GM19372 (cell line): ENCODE data around the gene RBM18.

Experiments
- ATAC-seq: cut with Tn5 transposase; IDR thresholded peaks from one replicate; pipeline ENCODE4 v1.9.1; 2021; ENCODE audit warnings: mild to moderate bottlenecking, low read depth, moderate library complexity; ENCODE audit not compliant: unreplicated experiment

RBM18 gene

GRCh38 chr9:122261469-122261881 lies 3.2 kb downstream of the RBM18 start:
- ATAC-seq: no peak

GRCh38 chr9:122258886-122259415 lies 5.7 kb downstream of the RBM18 start:
- no peak for ATAC-seq

- no peak for ATAC-seq
These were observed 8.4 kb downstream of the RBM18 start for GRCh38 chr9:122256206-122256605.

GRCh38 chr9:122254761-122255160 lies 9.9 kb downstream of the RBM18 start:
- no peak for ATAC-seq

- ATAC-seq: no peak
These were observed 11.8 kb downstream of the RBM18 start for GRCh38 chr9:122252796-122253195.

- ATAC-seq: no peak
These were observed 13.3 kb downstream of the RBM18 start for GRCh38 chr9:122251351-122251750.

- ATAC-seq: no peak
These were observed 16.2 kb downstream of the RBM18 start for GRCh38 chr9:122248448-122248865.

- no peak for ATAC-seq
These were observed 18.0 kb downstream of the RBM18 start for GRCh38 chr9:122246666-122247065.

- no peak for ATAC-seq
These were observed 20.3 kb downstream of the RBM18 start for GRCh38 chr9:122244349-122244748.

- ATAC-seq: no peak
These were observed 24.9 kb downstream of the RBM18 start for GRCh38 chr9:122239722-122240121.

- no peak for ATAC-seq
These were observed 28.0 kb downstream of the RBM18 start for GRCh38 chr9:122236681-122237080.

GRCh38 chr9:122234022-122234748 lies 30.5 kb downstream of the RBM18 start:
- ATAC-seq: no peak

GRCh38 chr9:122232796-122233306 lies 31.8 kb downstream of the RBM18 start:
- no peak for ATAC-seq

- no peak for ATAC-seq
These were observed 35.2 kb downstream of the RBM18 start for GRCh38 chr9:122229485-122229837.

- no peak for ATAC-seq
These were observed 35.8 kb downstream of the RBM18 start, which contains the start of gene LHX6 for GRCh38 chr9:122228568-122229484. Gene LHX6, minus strand, starts transcription at chr9:122228957. Its CDS starts 217 bp downstream, at chr9:122228740.

GRCh38 chr9:122228191-122228567 lies 36.5 kb downstream of the RBM18 start:
- no peak for ATAC-seq

GRCh38 chr9:122227575-122227900 lies 37.1 kb downstream of the RBM18 start:
- no peak for ATAC-seq

- no peak for ATAC-seq
These were observed 37.7 kb downstream of the RBM18 start for GRCh38 chr9:122226758-122227574.

GRCh38 chr9:122226142-122226757 lies 38.4 kb downstream of the RBM18 start:
- ATAC-seq: no peak
